OCI-LY1 (cell line): ENCODE data around the gene KIF11.
"Not testable (repeated sequence)": the region's sequence is repeated elsewhere in the genome, so short reads cannot be mapped to it uniquely, and the experiment has no call there.

Source experiments
- EZH2 ChIP-seq: fragments of 200-600 bp; sonication (generic), shearing (Covaris generic); IDR thresholded peaks from 2 replicates; pipeline ENCODE4 v1.8.0; 2017; ENCODE audit warnings: borderline replicate concordance, mixed run types, mild to moderate bottlenecking, antibody characterized with exemption, low read length, moderate library complexity, mixed read lengths
- TF ChIP-seq, protein P1 (sequence below): fragments of 200-600 bp; sonication (generic), shearing (Covaris generic); IDR thresholded peaks from 2 replicates; pipeline ENCODE4 v1.5.1; 2017; ENCODE audit warnings: mild to moderate bottlenecking, antibody characterized with exemption, low read length, moderate library complexity, mixed read lengths

- TF ChIP-seq, protein P1, sequence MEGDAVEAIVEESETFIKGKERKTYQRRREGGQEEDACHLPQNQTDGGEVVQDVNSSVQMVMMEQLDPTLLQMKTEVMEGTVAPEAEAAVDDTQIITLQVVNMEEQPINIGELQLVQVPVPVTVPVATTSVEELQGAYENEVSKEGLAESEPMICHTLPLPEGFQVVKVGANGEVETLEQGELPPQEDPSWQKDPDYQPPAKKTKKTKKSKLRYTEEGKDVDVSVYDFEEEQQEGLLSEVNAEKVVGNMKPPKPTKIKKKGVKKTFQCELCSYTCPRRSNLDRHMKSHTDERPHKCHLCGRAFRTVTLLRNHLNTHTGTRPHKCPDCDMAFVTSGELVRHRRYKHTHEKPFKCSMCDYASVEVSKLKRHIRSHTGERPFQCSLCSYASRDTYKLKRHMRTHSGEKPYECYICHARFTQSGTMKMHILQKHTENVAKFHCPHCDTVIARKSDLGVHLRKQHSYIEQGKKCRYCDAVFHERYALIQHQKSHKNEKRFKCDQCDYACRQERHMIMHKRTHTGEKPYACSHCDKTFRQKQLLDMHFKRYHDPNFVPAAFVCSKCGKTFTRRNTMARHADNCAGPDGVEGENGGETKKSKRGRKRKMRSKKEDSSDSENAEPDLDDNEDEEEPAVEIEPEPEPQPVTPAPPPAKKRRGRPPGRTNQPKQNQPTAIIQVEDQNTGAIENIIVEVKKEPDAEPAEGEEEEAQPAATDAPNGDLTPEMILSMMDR = not testable (repeated sequence)
- TF ChIP-seq EZH2 = not testable (repeated sequence)
Measured at GRCh38 chr10:92582347-92582746, 10.6 kb upstream of the KIF11 start.
